ENCODE results near the gene TMEM191B.
"Not testable (repeated sequence)": the region's sequence is repeated elsewhere in the genome, so short reads cannot be mapped to it uniquely, and the experiment has no call there.

The TMEM191B gene

DNA sequence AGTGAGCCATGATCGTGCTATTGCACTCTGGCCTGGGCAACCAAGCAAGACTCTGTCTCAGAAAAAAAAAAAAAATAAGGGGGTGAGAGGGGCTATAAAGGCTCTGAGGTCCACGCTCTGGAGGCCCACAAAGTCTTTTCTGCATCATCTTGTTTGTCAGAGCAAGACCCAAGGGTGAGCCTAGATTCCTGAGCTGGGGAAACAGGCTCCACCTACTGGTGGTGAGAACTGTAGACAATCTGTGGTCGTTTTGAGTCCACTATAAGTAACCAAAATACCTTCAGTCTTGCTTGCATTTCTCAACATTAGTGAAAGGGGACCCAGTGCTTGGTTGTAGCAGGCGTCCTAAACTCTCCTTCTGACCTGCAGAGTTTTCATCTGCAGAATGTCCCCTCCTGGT, 4.3 kb upstream of the TMEM191B start:
- H4K20me1 ChIP-seq (ENCODE audit: insufficient read depth, low read length, poor library complexity, severe bottlenecking); H3K4me3 ChIP-seq (ENCODE audit: low read length, poor library complexity, severe bottlenecking); H2AFZ ChIP-seq (ENCODE audit: low read length); H3K9me3 ChIP-seq (ENCODE audit: insufficient read depth, low read depth, low read length); H3K9ac ChIP-seq (ENCODE audit: low read depth, low read length, poor library complexity, severe bottlenecking); H3K9me2 ChIP-seq (replicated peaks; ENCODE audit: low read depth, low read length); H3K4me1 ChIP-seq (ENCODE audit: insufficient read depth, low read length, poor library complexity, severe bottlenecking); H3K79me2 ChIP-seq (ENCODE audit: insufficient read depth, low read length); H3K36me3 ChIP-seq (ENCODE audit: insufficient read depth, low read length); H3F3A ChIP-seq (ENCODE audit: low read depth); H3K4me2 ChIP-seq (ENCODE audit: low read depth, low read length, poor library complexity, severe bottlenecking); H3K27me3 ChIP-seq (ENCODE audit: insufficient read depth, low read length, poor library complexity, severe bottlenecking): not testable (repeated sequence)

DNA sequence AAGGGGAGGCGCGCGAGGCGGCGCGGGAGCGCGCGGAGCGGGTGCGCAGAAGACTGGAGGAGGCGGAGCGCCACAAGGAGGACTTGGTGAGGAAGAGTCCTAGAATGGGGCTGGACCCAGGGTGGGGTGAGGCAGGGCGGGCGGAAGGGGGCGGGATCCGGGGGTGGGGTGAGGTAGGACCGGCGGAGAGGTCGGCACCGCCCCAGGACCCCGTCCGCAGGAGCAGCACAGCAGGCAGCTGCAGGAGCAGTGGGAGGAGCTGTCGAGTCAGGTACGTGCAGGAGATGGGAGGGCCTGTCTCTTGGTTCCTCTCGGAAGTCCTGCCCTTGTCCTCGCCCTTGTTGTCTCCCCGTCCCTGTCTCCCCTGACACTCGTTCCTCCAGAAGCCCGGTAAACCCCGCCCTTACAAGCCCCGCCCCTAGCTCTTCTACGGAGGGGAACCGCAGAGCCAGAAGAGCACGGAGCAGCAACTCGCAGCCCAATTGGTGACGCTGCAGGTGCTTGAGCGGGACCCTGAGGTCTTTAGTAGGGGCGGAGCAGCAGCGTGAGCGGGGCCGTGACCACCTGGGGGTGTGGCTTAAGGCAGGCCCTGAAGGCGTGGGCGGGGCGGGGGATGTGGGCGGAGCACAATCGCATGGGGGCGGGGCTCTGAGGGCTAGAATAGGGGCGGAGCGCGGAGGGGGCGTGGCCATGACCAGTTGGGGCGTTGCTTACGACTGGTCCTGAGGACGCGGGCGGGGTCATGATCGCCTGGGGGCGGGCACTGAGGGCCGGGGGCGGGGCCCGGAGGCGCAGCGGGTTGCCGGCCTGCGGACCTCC, 1.2 kb downstream of the TMEM191B start:
- not testable (repeated sequence) for H4K20me1 ChIP-seq (ENCODE audit: insufficient read depth, low read length, poor library complexity, severe bottlenecking); H3K27me3 ChIP-seq (ENCODE audit: insufficient read depth, low read length, poor library complexity, severe bottlenecking); H3F3A ChIP-seq (ENCODE audit: low read depth); H3K36me3 ChIP-seq (ENCODE audit: insufficient read depth, low read length); H3K4me1 ChIP-seq (ENCODE audit: insufficient read depth, low read length, poor library complexity, severe bottlenecking); H3K4me2 ChIP-seq (ENCODE audit: low read depth, low read length, poor library complexity, severe bottlenecking); H2AFZ ChIP-seq (ENCODE audit: low read length); H3K9me3 ChIP-seq (ENCODE audit: insufficient read depth, low read depth, low read length); H3K9ac ChIP-seq (ENCODE audit: low read depth, low read length, poor library complexity, severe bottlenecking); H3K79me2 ChIP-seq (ENCODE audit: insufficient read depth, low read length); H3K9me2 ChIP-seq (replicated peaks; ENCODE audit: low read depth, low read length)
- H3K4me3 ChIP-seq (ENCODE audit: low read length, poor library complexity, severe bottlenecking) = peak overlapping the region; percentile 53

DNA sequence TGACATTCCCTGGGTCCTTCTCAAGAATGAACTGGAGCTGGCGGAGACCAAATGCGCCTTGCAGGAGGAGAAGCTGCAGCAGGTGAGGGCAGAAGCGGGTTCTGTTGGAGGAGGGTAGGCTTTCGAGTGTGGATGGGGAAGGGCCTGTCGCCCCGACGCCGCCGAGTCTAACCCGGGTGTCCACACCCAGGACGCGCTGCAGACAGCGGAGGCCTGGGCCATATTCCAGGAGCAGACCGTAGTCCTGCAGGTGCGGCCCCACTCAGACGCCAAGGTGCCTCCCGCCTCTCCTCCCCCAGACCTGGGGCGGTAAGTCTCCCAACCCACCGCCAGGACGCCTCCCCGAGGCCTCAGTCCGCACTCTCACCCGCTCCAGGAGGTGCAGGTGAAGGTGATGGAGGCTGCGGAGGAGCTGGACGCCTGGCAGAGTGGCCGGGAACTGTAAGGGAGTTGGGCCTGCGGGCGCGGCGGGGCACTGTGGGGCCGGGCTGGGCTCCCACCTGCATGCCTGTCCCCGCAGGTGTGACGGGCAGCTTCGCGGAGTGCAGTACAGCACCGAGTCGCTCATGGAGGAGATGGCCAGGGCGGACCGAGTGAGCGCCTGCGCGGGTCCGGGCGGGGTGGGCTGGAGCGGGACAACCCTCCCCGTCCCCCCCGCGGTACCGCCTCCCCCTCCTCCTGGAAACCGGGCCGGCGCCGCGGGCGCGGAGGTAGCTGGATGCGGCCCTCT, 2.0 kb downstream of the TMEM191B start:
- not testable (repeated sequence) for H3K9ac ChIP-seq (ENCODE audit: low read depth, low read length, poor library complexity, severe bottlenecking)

DNA sequence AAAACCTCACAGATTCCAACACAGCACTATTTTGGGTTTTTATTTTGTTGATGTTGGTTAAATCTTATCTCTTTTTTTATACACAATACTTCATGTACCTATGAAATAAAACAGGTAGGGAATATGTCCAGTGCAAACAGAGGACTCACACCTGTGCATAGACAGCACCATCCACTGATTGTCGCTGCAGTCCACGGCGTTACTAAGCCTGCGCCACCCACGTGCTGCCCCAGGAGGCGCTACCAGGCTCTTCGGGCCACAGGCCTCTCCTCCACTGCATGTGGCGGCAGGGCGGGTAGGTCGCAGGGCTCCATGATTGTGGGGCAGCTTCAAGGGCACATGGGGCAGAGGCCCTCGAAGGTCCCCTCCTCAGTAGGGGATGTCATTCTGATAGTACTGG, 6.0 kb downstream of the TMEM191B start:
- not testable (repeated sequence) for H3K79me2 ChIP-seq (ENCODE audit: insufficient read depth, low read length); H4K20me1 ChIP-seq (ENCODE audit: insufficient read depth, low read length, poor library complexity, severe bottlenecking); H3K4me1 ChIP-seq (ENCODE audit: insufficient read depth, low read length, poor library complexity, severe bottlenecking); H2AFZ ChIP-seq (ENCODE audit: low read length); H3K4me2 ChIP-seq (ENCODE audit: low read depth, low read length, poor library complexity, severe bottlenecking); H3F3A ChIP-seq (ENCODE audit: low read depth); H3K27me3 ChIP-seq (ENCODE audit: insufficient read depth, low read length, poor library complexity, severe bottlenecking); H3K36me3 ChIP-seq (ENCODE audit: insufficient read depth, low read length); H3K9me3 ChIP-seq (ENCODE audit: insufficient read depth, low read depth, low read length); H3K9me2 ChIP-seq (replicated peaks; ENCODE audit: low read depth, low read length); H3K4me3 ChIP-seq (ENCODE audit: low read length, poor library complexity, severe bottlenecking); H3K9ac ChIP-seq (ENCODE audit: low read depth, low read length, poor library complexity, severe bottlenecking)

More for the DNA sequence above, 2.0 kb downstream of the TMEM191B start:
- not testable (repeated sequence) for H4K20me1 ChIP-seq (ENCODE audit: insufficient read depth, low read length, poor library complexity, severe bottlenecking); H3K9me3 ChIP-seq (ENCODE audit: insufficient read depth, low read depth, low read length); H3K4me2 ChIP-seq (ENCODE audit: low read depth, low read length, poor library complexity, severe bottlenecking); H3K4me1 ChIP-seq (ENCODE audit: insufficient read depth, low read length, poor library complexity, severe bottlenecking); H3K36me3 ChIP-seq (ENCODE audit: insufficient read depth, low read length); H3K4me3 ChIP-seq (ENCODE audit: low read length, poor library complexity, severe bottlenecking); H2AFZ ChIP-seq (ENCODE audit: low read length); H3K9me2 ChIP-seq (replicated peaks; ENCODE audit: low read depth, low read length); H3K79me2 ChIP-seq (ENCODE audit: insufficient read depth, low read length); H3F3A ChIP-seq (ENCODE audit: low read depth); H3K27me3 ChIP-seq (ENCODE audit: insufficient read depth, low read length, poor library complexity, severe bottlenecking)

GRCh38 chr22:18534315-18534714, 6.7 kb downstream of the TMEM191B start:
- H3K4me1 ChIP-seq (ENCODE audit: insufficient read depth, low read length, poor library complexity, severe bottlenecking); H3F3A ChIP-seq (ENCODE audit: low read depth); H4K20me1 ChIP-seq (ENCODE audit: insufficient read depth, low read length, poor library complexity, severe bottlenecking); H3K9me2 ChIP-seq (replicated peaks; ENCODE audit: low read depth, low read length); H3K4me2 ChIP-seq (ENCODE audit: low read depth, low read length, poor library complexity, severe bottlenecking); H3K36me3 ChIP-seq (ENCODE audit: insufficient read depth, low read length); H3K79me2 ChIP-seq (ENCODE audit: insufficient read depth, low read length); H2AFZ ChIP-seq (ENCODE audit: low read length); H3K9me3 ChIP-seq (ENCODE audit: insufficient read depth, low read depth, low read length); H3K9ac ChIP-seq (ENCODE audit: low read depth, low read length, poor library complexity, severe bottlenecking); H3K4me3 ChIP-seq (ENCODE audit: low read length, poor library complexity, severe bottlenecking); H3K27me3 ChIP-seq (ENCODE audit: insufficient read depth, low read length, poor library complexity, severe bottlenecking): not testable (repeated sequence)

DNA sequence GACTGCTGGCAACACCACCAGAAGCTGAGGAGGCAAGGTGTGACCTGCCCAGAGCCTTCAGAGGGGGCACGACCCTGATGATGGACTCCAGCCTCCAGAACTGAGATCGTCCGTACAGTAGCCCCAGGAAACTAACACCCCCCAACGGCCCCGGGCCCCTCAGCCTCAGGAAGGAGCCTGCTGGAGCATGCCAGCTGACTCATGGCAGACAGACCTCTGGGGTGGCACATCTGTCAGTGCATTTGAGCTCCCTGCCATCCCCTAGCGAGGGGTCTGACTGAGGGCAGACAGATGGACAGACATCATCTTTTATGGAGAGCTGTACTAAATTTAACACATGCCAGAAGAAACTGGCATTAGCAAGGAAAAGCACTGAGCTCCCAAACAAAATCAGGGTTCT, 12.4 kb downstream of the TMEM191B start:
- H3K4me1 ChIP-seq (ENCODE audit: insufficient read depth, low read length, poor library complexity, severe bottlenecking); H3K9me3 ChIP-seq (ENCODE audit: insufficient read depth, low read depth, low read length); H3F3A ChIP-seq (ENCODE audit: low read depth); H3K4me3 ChIP-seq (ENCODE audit: low read length, poor library complexity, severe bottlenecking); H2AFZ ChIP-seq (ENCODE audit: low read length); H4K20me1 ChIP-seq (ENCODE audit: insufficient read depth, low read length, poor library complexity, severe bottlenecking); H3K9me2 ChIP-seq (replicated peaks; ENCODE audit: low read depth, low read length); H3K27me3 ChIP-seq (ENCODE audit: insufficient read depth, low read length, poor library complexity, severe bottlenecking); H3K36me3 ChIP-seq (ENCODE audit: insufficient read depth, low read length); H3K9ac ChIP-seq (ENCODE audit: low read depth, low read length, poor library complexity, severe bottlenecking); H3K79me2 ChIP-seq (ENCODE audit: insufficient read depth, low read length); H3K4me2 ChIP-seq (ENCODE audit: low read depth, low read length, poor library complexity, severe bottlenecking): not testable (repeated sequence)

DNA sequence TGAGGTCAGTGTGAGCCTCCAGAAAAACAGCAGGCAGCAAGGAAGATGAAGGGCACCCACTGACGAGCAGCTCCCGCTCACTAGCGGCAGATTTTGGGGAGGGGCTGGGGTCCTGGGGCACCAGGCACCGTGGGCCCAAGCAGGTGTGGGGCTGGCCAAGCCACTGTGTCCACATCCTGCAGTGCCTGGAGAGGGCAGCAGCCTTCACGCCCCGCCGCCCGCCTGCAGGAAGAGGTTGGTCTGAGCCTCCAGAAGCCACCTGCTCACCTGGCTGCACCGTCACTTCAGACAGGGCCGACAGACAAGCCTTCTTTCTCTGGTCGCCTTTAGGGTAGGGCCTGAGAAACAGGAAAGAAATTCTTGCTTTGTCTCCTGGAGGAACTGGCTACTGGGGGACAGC, 15.8 kb downstream of the TMEM191B start:
- H3K4me3 ChIP-seq (ENCODE audit: low read length, poor library complexity, severe bottlenecking); H4K20me1 ChIP-seq (ENCODE audit: insufficient read depth, low read length, poor library complexity, severe bottlenecking); H3K4me1 ChIP-seq (ENCODE audit: insufficient read depth, low read length, poor library complexity, severe bottlenecking); H3K9ac ChIP-seq (ENCODE audit: low read depth, low read length, poor library complexity, severe bottlenecking); H3K79me2 ChIP-seq (ENCODE audit: insufficient read depth, low read length); H3K9me2 ChIP-seq (replicated peaks; ENCODE audit: low read depth, low read length); H3K27me3 ChIP-seq (ENCODE audit: insufficient read depth, low read length, poor library complexity, severe bottlenecking); H3F3A ChIP-seq (ENCODE audit: low read depth); H3K36me3 ChIP-seq (ENCODE audit: insufficient read depth, low read length); H3K9me3 ChIP-seq (ENCODE audit: insufficient read depth, low read depth, low read length); H2AFZ ChIP-seq (ENCODE audit: low read length); H3K4me2 ChIP-seq (ENCODE audit: low read depth, low read length, poor library complexity, severe bottlenecking): not testable (repeated sequence)

Data from Loucy (cell line).